Endothelial cell of umbilical vein (primary cell): ENCODE measurements around the gene RALGAPA1.

Source experiments
- EZH2 ChIP-seq: IDR thresholded peaks from 2 replicates; pipeline ENCODE4 v1.6.1; 2012; ENCODE audit warnings: borderline replicate concordance, low read depth, mild to moderate bottlenecking, moderate library complexity, low read length, inconsistent platforms; ENCODE audit not compliant: severe bottlenecking
- FOS ChIP-seq: IDR thresholded peaks from 2 replicates; pipeline ENCODE4 v1.6.1; 2011; ENCODE audit warnings: mild to moderate bottlenecking, low read length, moderate library complexity, borderline replicate concordance; ENCODE audit not compliant: insufficient read depth
- GATA2 ChIP-seq: IDR thresholded peaks from 2 replicates; pipeline ENCODE4 v1.7.0; 2011; ENCODE audit warnings: low read depth, mild to moderate bottlenecking, moderate library complexity, mixed read lengths, low read length; ENCODE audit not compliant: insufficient read length, insufficient read depth
- JUN ChIP-seq: IDR thresholded peaks from 2 replicates; pipeline ENCODE4 v1.6.1; 2011; ENCODE audit warnings: borderline replicate concordance, low read depth; ENCODE audit not compliant: insufficient read length, insufficient read depth
- MYC ChIP-seq: IDR thresholded peaks from one replicate; pipeline ENCODE4 v1.6.1; 2011; ENCODE audit warnings: mild to moderate bottlenecking, low read depth, low read length
- POLR2A ChIP-seq: IDR thresholded peaks from 2 replicates; pipeline ENCODE4 v1.6.1; 2012; ENCODE audit warnings: low read depth, mild to moderate bottlenecking, control low read depth, low read length
- POLR2AphosphoS5 ChIP-seq: IDR thresholded peaks from 2 replicates; pipeline ENCODE4 v1.6.1; 2012; ENCODE audit warnings: low read depth, mild to moderate bottlenecking, control low read depth, low read length, moderate library complexity; ENCODE audit not compliant: insufficient read depth
- TF ChIP-seq, protein P1 (sequence below), 2 donors: IDR thresholded peaks; 1 replicate in 1 of 2; 2 replicates in 1 of 2; pipeline ENCODE4 v1.5.1; 2011; ENCODE audit warnings: low read length in 2 of 2, mild to moderate bottlenecking in 2 of 2, moderate library complexity in 2 of 2, control low read depth in 1 of 2, inconsistent platforms in 1 of 2, low read depth in 1 of 2; ENCODE audit not compliant: insufficient read depth in 1 of 2; ENCODE audit errors: extremely low read depth in 1 of 2
- TF ChIP-seq, protein P2 (sequence below): IDR thresholded peaks from 2 replicates; pipeline ENCODE4 v1.6.1; 2011; ENCODE audit not compliant: insufficient read depth, insufficient read length

DNA sequence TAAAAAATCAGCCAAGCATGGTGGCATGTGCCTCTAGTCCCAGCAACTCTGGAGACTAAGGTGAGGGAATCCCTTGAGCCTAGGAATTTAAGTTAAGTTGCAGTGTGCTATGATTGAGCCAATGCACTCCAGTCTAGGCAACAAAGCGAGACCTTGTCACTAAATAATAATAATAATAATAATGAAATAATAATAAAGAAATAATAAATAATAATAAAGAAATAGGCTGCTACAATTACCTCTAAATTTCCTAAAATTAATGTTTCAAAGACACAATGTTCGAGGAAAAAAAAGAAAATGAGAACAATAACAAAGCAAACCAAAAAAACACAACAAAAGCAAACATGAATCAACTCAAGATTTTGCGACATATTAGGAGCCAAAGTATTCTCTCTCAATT is 29.7 kb downstream of the RALGAPA1 start:
- TF ChIP-seq, protein P1, sequence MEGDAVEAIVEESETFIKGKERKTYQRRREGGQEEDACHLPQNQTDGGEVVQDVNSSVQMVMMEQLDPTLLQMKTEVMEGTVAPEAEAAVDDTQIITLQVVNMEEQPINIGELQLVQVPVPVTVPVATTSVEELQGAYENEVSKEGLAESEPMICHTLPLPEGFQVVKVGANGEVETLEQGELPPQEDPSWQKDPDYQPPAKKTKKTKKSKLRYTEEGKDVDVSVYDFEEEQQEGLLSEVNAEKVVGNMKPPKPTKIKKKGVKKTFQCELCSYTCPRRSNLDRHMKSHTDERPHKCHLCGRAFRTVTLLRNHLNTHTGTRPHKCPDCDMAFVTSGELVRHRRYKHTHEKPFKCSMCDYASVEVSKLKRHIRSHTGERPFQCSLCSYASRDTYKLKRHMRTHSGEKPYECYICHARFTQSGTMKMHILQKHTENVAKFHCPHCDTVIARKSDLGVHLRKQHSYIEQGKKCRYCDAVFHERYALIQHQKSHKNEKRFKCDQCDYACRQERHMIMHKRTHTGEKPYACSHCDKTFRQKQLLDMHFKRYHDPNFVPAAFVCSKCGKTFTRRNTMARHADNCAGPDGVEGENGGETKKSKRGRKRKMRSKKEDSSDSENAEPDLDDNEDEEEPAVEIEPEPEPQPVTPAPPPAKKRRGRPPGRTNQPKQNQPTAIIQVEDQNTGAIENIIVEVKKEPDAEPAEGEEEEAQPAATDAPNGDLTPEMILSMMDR (IDR thresholded peaks at IDR 0.05; ENCODE audit: extremely low read depth in 1 of 2, insufficient read depth in 1 of 2, low read depth in 1 of 2, low read length in 2 of 2) = no peak
- TF ChIP-seq, protein P2, sequence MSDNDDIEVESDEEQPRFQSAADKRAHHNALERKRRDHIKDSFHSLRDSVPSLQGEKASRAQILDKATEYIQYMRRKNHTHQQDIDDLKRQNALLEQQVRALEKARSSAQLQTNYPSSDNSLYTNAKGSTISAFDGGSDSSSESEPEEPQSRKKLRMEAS = no peak
- TF ChIP-seq POLR2A (no peak), JUN (no peak), EZH2 (no peak), POLR2AphosphoS5 (no peak), MYC (no peak), GATA2 (no peak), FOS (no peak)
